ENCODE measurements around the gene PIP5KL1. TPM values are rescaled to one million over a fixed set of nuclear protein-coding genes. Genes with fewer than 3 reads are reported as not detected.

Gene PIP5KL1
- total RNA-seq, 1 experiment from 2014 or later: 7.8 TPM

- POLR2A ChIA-PET: no interaction called here
- in situ Hi-C loops (cut with HindIII; ENCODE audit: low pct_unique_long_range_greater_than_20kb, low sequenced_read_pairs) (loop anchor here (25.0 kb wide), 1 partner anchor 149 kb away; no protein-coding TSS in a partner anchor), intact Hi-C loops (cut with micrococcal nuclease; ENCODE audit: unreplicated experiment) (no loop called here)
- ATAC-seq: peak; percentile 52
- CTCF ChIA-PET: no interaction called here
- Histone ChIP-seq H3K27ac (ENCODE audit: low read length) (peak overlapping the region; percentile 93), H3K4me3 (ENCODE audit: low read depth in 2 of 2, low read length in 2 of 2) (peak overlapping the region; percentile 65 to 66), H3K36me3 (ENCODE audit: control insufficient read depth, insufficient read depth, low read length) (peaks cover 9% of the 10 kb centered on the region), H3K27me3 (ENCODE audit: control insufficient read depth, insufficient read depth, low read length) (no peaks in the 10 kb centered on the region), H3K4me1 (ENCODE audit: control insufficient read depth, insufficient read depth, low read length) (peaks cover 61% of the 10 kb centered on the region), H3K9me3 (ENCODE audit: control insufficient read depth, insufficient read depth, low read depth, low read length) (no peaks in the 10 kb centered on the region)
- peak; percentile 61 for TF ChIP-seq POLR2AphosphoS5 (IDR thresholded peaks at IDR 0.05; ENCODE audit: low read depth, low read length)
- no peak; the same call in 1 of the 2 replicates for TF ChIP-seq TCF7L2 (IDR thresholded peaks at IDR 0.05; ENCODE audit: low read depth, low read length)
- TF ChIP-seq REST (IDR thresholded peaks at IDR 0.05; ENCODE audit: insufficient read depth in 1 of 2, low read depth in 2 of 2, low read length in 1 of 2): no peak
- no TSS peak for BruUV-seq (replicated peaks)
- no peak for DNase-seq (ENCODE audit: low read depth, low spot score)
These were observed 7.7 kb upstream of the PIP5KL1 start for GRCh38 chr9:127938298-127938690.

GRCh38 chr9:127937388-127938297, 7.1 kb upstream of the PIP5KL1 start, which contains the start of gene DPM2:
Gene DPM2, minus strand, starts transcription at chr9:127937854. Its CDS starts 34 bp downstream, at chr9:127937820.
- POLR2A ChIA-PET: no interaction called here

More at GRCh38 chr9:127937388-127938297, 7.1 kb upstream of the PIP5KL1 start, which contains the start of gene DPM2:
- in situ Hi-C loops (cut with HindIII; ENCODE audit: low pct_unique_long_range_greater_than_20kb, low sequenced_read_pairs) (loop anchor here (25.0 kb wide), 1 partner anchor 150 kb away; no protein-coding TSS in a partner anchor), intact Hi-C loops (cut with micrococcal nuclease; ENCODE audit: unreplicated experiment) (no loop called here)
- peaks cover 7% of the 10 kb centered on the region for H3K36me3 ChIP-seq (ENCODE audit: control insufficient read depth, insufficient read depth, low read length)
- peaks cover 59% of the 10 kb centered on the region for H3K4me1 ChIP-seq (ENCODE audit: control insufficient read depth, insufficient read depth, low read length)
- CTCF ChIA-PET: interaction anchor here (0.6 kb wide), 1 partner anchor 86 kb away, joined by 3 read pairs; no protein-coding TSS in a partner anchor
- peak within 1 kb of the TSS; percentile 65 to 66 for H3K4me3 ChIP-seq (ENCODE audit: low read depth in 2 of 2, low read length in 2 of 2)
- H3K27ac ChIP-seq (ENCODE audit: low read length): peak within 1 kb of the TSS; percentile 93
- H3K27me3 ChIP-seq (ENCODE audit: control insufficient read depth, insufficient read depth, low read length): no peaks in the 10 kb centered on the region
- BruUV-seq (replicated peaks): no TSS peak
- ATAC-seq: peak; percentile 79
- no peaks in the 10 kb centered on the region for H3K9me3 ChIP-seq (ENCODE audit: control insufficient read depth, insufficient read depth, low read depth, low read length)
- peak; percentile 94 for TF ChIP-seq POLR2AphosphoS5 (IDR thresholded peaks at IDR 0.05; ENCODE audit: low read depth, low read length)
- TF ChIP-seq TCF7L2 (IDR thresholded peaks at IDR 0.05; ENCODE audit: low read depth, low read length): no peak
- TF ChIP-seq REST (IDR thresholded peaks at IDR 0.05; ENCODE audit: insufficient read depth in 1 of 2, low read depth in 2 of 2, low read length in 1 of 2): no peak
- peak; percentile 70 for DNase-seq (ENCODE audit: low read depth, low spot score)

Data from Panc1 (cell line).